ENCODE data around the gene HEXA.
A peak's percentile ranks its signal among the peaks of the same experiment; 100 is the strongest.
"Not testable (repeated sequence)": the region's sequence is repeated elsewhere in the genome, so short reads cannot be mapped to it uniquely, and the experiment has no call there.

The HEXA gene

GRCh38 chr15:72375846-72376581, at the start of gene HEXA:
TSS of gene HEXA (minus strand) at chr15:72376014. CDS start at chr15:72375972, 42 bp downstream.
- DNase-seq, result peak; percentile 96

GRCh38 chr15:72423256-72423655, 47.4 kb upstream of the HEXA start:
- DNase-seq, result no peak

GRCh38 chr15:72421484-72421883, 45.7 kb upstream of the HEXA start:
- DNase-seq, result no peak

GRCh38 chr15:72420576-72420975, 44.8 kb upstream of the HEXA start:
- no peak for DNase-seq

- not testable (repeated sequence) for DNase-seq
Observed at GRCh38 chr15:72419768-72420167, 44.0 kb upstream of the HEXA start.

- no peak for DNase-seq
Observed at GRCh38 chr15:72415304-72415703, 39.5 kb upstream of the HEXA start.

GRCh38 chr15:72413337-72413736, 37.5 kb upstream of the HEXA start:
- DNase-seq, result not testable (repeated sequence)

- no peak for DNase-seq
Observed at GRCh38 chr15:72411544-72411943, 35.7 kb upstream of the HEXA start.

- no peak for DNase-seq
Observed at GRCh38 chr15:72411111-72411510, 35.3 kb upstream of the HEXA start.

GRCh38 chr15:72406936-72407335, 31.1 kb upstream of the HEXA start:
- no peak for DNase-seq

- DNase-seq, result no peak
Observed at GRCh38 chr15:72404841-72405240, 29.0 kb upstream of the HEXA start.

- DNase-seq, result no peak
Observed at GRCh38 chr15:72404356-72404755, 28.5 kb upstream of the HEXA start.

GRCh38 chr15:72402726-72403125, 26.9 kb upstream of the HEXA start:
- no peak for DNase-seq

- DNase-seq, result no peak
Observed at GRCh38 chr15:72398648-72399047, 22.8 kb upstream of the HEXA start.

- no peak for DNase-seq
Observed at GRCh38 chr15:72397796-72398588, 22.2 kb upstream of the HEXA start, which contains the start of gene TMEM202. TSS of gene TMEM202 (plus strand) at chr15:72398305. CDS start at chr15:72398327, 22 bp downstream.

GRCh38 chr15:72396331-72396730, 20.5 kb upstream of the HEXA start:
- DNase-seq, result not testable (repeated sequence)

GRCh38 chr15:72389231-72389630, 13.4 kb upstream of the HEXA start:
- no peak for DNase-seq

- DNase-seq, result no peak
Observed at GRCh38 chr15:72387741-72388140, 11.9 kb upstream of the HEXA start.

GRCh38 chr15:72382146-72382545, 6.3 kb upstream of the HEXA start:
- DNase-seq, result no peak

GRCh38 chr15:72380743-72381142, 4.9 kb upstream of the HEXA start:
- no peak for DNase-seq

GRCh38 chr15:72379856-72380430, 4.1 kb upstream of the HEXA start:
- DNase-seq, result no peak

GRCh38 chr15:72379106-72379505, 3.3 kb upstream of the HEXA start:
- DNase-seq, result not testable (repeated sequence)

- DNase-seq, result no peak
Observed at GRCh38 chr15:72377331-72377730, 1.5 kb upstream of the HEXA start.

- no peak for DNase-seq
Observed at GRCh38 chr15:72375501-72375845, 341 bp downstream of the HEXA start.
